Fibroblast of lung (primary cell): ENCODE data around the gene IL17B. TPM values are rescaled to one million over a fixed set of nuclear protein-coding genes. Genes with fewer than 3 reads are reported as not detected.

Experiments
- DNase-seq, 2 donors: peaks; one replicate each; pipeline versions ENCODE4 v3.0.0 to v3.0.0-alpha.2; 2010; ENCODE audit warnings: low read depth in 2 of 2
- H2AFZ ChIP-seq: 2 replicates; pipeline ENCODE4 v1.5.1; 2012; ENCODE audit warnings: low read length, control low read depth, inconsistent platforms
- H3K27ac ChIP-seq: 2 replicates; pipeline ENCODE4 v1.5.1; 2011; ENCODE audit warnings: low read length, control low read depth; ENCODE audit not compliant: insufficient read depth
- H3K27me3 ChIP-seq: 2 replicates; pipeline ENCODE4 v1.5.1; 2011; ENCODE audit warnings: mild to moderate bottlenecking, low read length; ENCODE audit not compliant: control insufficient read depth, insufficient read depth
- H3K36me3 ChIP-seq: 2 replicates; pipeline ENCODE4 v1.5.1; 2011; ENCODE audit warnings: low read length; ENCODE audit not compliant: control insufficient read depth, insufficient read depth
- H3K4me1 ChIP-seq: 2 replicates; pipeline ENCODE4 v1.5.1; 2011; ENCODE audit warnings: low read length; ENCODE audit not compliant: control insufficient read depth, insufficient read depth; ENCODE audit errors: extremely low read depth
- H3K4me2 ChIP-seq: 2 replicates; pipeline ENCODE4 v1.5.1; 2011; ENCODE audit warnings: low read length, control low read depth; ENCODE audit not compliant: insufficient read depth; ENCODE audit errors: extremely low read depth
- H3K4me3 ChIP-seq, 4 experiments: fragments of 200-600 bp in 1 of 4; sonication (generic) in 1 of 4; replicated peaks in 1 of 4; 2 replicates each; pipeline ENCODE4 v1.5.1; 2011 to 2016; ENCODE audit warnings: low read length in 4 of 4, low read depth in 3 of 4, mild to moderate bottlenecking in 3 of 4, control low read depth in 2 of 4, inconsistent platforms in 1 of 4, mixed read lengths in 1 of 4; ENCODE audit not compliant: insufficient read depth in 1 of 4; ENCODE audit errors: control extremely low read depth in 1 of 4
- H3K79me2 ChIP-seq: 2 replicates; pipeline ENCODE4 v1.5.1; 2012; ENCODE audit warnings: mild to moderate bottlenecking, low read length, inconsistent platforms; ENCODE audit not compliant: control insufficient read depth, insufficient read depth
- H3K9ac ChIP-seq: 2 replicates; pipeline ENCODE4 v1.5.1; 2011; ENCODE audit warnings: mild to moderate bottlenecking, low read length, control low read depth; ENCODE audit not compliant: insufficient read depth
- H3K9me3 ChIP-seq: 2 replicates; pipeline ENCODE4 v1.5.1; 2012; ENCODE audit warnings: low read depth, low read length; ENCODE audit not compliant: control insufficient read depth, insufficient read depth
- H4K20me1 ChIP-seq: 2 replicates; pipeline ENCODE4 v1.5.1; 2011; ENCODE audit warnings: low read length; ENCODE audit not compliant: control insufficient read depth, insufficient read depth; ENCODE audit errors: extremely low read depth
- EZH2 ChIP-seq: IDR thresholded peaks from 2 replicates; pipeline ENCODE4 v1.5.1; 2012; ENCODE audit warnings: low read length, control low read depth, mild to moderate bottlenecking; ENCODE audit errors: missing control alignments
- polyA plus RNA-seq, 2 donors: library from polyadenylated mRNA; depleted of rRNA in 1 of 2; stranded (reverse) in 1 of 2; unstranded in 1 of 2; fragments of >200 nt; gene quantifications; 2 replicates each; pipeline ENCODE4 v1.2.1, GENCODE V29; 2011 to 2012; ENCODE audit warnings: missing spikeins in 1 of 2
- total RNA-seq: library from RNA; depleted of rRNA; stranded (reverse); fragments of >200 nt; gene quantifications from 2 replicates; pipeline ENCODE4 v1.2.1, GENCODE V29; 2014
- TF ChIP-seq, protein P1 (sequence below), 2 donors: IDR thresholded peaks in 1 of 2; conservative IDR thresholded peaks in 1 of 2; 1 replicate in 1 of 2; 2 replicates in 1 of 2; pipeline ENCODE4 v1.5.1; 2011 to 2012; ENCODE audit warnings: low read length in 2 of 2, control low read depth in 1 of 2, inconsistent platforms in 1 of 2, low read depth in 1 of 2, mild to moderate bottlenecking in 1 of 2

Gene IL17B
- total and polyA plus RNA-seq, 2 donors (not counting 1 experiment from before 2014, with no cell fraction given): 0.34 TPM; not detected in 1

DNA sequence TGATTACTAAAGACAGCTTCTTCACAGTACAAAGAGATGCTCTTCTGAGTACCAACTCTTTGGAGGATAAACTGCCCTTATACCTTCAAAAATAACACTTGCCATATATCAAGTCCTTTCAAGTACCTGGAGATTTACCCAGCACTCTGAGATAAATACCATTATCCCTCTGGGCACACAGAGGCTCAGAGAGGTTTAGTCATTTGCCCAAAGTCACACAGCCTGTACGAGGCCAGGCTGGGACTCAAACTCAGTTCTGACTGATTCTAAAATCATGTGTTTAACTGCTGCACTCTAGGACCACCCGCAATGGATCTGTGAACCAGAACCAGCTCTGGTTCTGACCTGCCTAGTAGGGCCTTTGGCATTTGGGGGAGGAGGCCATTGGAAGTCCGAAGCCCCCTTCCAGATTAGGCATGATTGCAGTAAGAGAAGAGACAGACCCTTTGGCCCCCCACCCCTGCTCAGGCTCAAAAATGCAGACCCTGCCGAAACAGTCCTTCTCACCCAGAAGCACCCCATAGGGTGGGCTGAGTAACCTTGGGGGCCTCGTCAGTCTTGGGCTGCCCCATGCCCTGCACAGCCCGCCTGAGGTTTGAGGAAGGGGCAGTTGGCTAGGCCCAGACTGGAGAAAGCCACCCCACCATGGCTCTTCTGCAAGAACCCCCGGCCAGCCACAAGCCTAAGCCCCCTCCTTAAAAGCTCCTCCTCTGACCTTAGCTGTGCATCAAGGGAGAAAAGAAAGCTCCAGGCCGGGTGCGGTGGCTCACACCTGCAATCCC, 32.8 kb upstream of the IL17B start:
- Histone ChIP-seq H3K27ac (peak overlapping the region; percentile 90), H3K36me3 (peaks cover 8% of the 10 kb centered on the region), H3K4me2 (peak overlapping the region; percentile 49), H3K79me2 (peaks cover 94% of the 10 kb centered on the region), H3K27me3 (no peaks in the 10 kb centered on the region), H2AFZ (no peak overlapping the region), H3K4me1 (peaks cover 44% of the 10 kb centered on the region), H4K20me1 (no peaks in the 10 kb centered on the region), H3K9me3 (no peaks in the 10 kb centered on the region), H3K9ac (peak overlapping the region; percentile 26), H3K4me3 (peak overlapping the region in 3 of 4 experiments; percentile 2 to 95 (median 22))
- DNase-seq: no peak
- no peak for TF ChIP-seq EZH2
- TF ChIP-seq, protein P1, sequence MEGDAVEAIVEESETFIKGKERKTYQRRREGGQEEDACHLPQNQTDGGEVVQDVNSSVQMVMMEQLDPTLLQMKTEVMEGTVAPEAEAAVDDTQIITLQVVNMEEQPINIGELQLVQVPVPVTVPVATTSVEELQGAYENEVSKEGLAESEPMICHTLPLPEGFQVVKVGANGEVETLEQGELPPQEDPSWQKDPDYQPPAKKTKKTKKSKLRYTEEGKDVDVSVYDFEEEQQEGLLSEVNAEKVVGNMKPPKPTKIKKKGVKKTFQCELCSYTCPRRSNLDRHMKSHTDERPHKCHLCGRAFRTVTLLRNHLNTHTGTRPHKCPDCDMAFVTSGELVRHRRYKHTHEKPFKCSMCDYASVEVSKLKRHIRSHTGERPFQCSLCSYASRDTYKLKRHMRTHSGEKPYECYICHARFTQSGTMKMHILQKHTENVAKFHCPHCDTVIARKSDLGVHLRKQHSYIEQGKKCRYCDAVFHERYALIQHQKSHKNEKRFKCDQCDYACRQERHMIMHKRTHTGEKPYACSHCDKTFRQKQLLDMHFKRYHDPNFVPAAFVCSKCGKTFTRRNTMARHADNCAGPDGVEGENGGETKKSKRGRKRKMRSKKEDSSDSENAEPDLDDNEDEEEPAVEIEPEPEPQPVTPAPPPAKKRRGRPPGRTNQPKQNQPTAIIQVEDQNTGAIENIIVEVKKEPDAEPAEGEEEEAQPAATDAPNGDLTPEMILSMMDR (conservative IDR thresholded peaks at IDR 0.05 in 1 of 2, IDR thresholded peaks at IDR 0.05 in 1 of 2; ENCODE audit: low read depth in 1 of 2, low read length in 2 of 2): no peak

DNA sequence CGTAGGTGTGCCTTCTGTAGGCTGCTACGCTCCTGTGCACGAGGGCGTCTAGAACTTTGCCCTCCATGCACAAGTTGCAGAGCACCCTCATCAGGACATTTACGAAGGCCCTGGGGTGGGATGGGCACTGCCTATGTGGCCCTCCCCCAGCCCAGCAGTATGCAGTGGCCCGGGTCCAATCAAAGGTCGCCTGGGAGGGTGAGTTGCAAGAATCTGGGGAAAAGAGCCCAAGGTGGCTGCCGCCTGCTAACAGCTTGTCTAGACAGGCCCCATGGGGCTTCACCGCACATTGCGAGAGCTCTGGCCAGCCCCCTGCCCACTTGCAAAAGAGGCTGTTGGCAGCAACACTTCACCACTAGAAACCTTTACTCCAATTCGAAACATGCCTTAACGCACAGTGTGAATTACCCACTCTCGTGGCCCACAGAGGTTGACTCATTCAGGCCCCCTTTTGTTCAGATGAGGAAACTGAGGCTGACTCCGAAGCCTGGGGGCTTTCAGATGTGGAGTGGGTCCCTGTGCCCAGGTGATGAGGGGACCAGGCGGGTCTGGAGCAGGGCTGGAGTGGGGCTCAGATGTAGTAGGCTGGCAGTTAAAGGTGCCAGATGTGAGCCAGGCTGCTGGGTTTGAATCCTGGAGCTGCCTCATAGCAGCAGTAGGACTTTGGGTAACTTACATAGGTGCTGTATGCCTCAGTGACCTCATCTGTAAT, 31.8 kb upstream of the IL17B start:
- Histone ChIP-seq H3K27ac (peak overlapping the region; percentile 90), H3K4me1 (peaks cover 43% of the 10 kb centered on the region), H3K9ac (peak overlapping the region; percentile 35), H3K4me2 (peak overlapping the region; percentile 74), H3K9me3 (no peaks in the 10 kb centered on the region), H3K36me3 (peaks cover 6% of the 10 kb centered on the region), H2AFZ (no peak overlapping the region), H3K4me3 (peak overlapping the region in 3 of 4 experiments; percentile 86 to 95 (median 88)), H3K79me2 (peaks cover 88% of the 10 kb centered on the region), H4K20me1 (no peaks in the 10 kb centered on the region), H3K27me3 (no peaks in the 10 kb centered on the region)
- DNase-seq: peak in 1 of 2 donors; percentile 65
- no peak for TF ChIP-seq EZH2
- TF ChIP-seq, protein P1 (conservative IDR thresholded peaks at IDR 0.05 in 1 of 2, IDR thresholded peaks at IDR 0.05 in 1 of 2; ENCODE audit: low read depth in 1 of 2, low read length in 2 of 2): no peak

DNA sequence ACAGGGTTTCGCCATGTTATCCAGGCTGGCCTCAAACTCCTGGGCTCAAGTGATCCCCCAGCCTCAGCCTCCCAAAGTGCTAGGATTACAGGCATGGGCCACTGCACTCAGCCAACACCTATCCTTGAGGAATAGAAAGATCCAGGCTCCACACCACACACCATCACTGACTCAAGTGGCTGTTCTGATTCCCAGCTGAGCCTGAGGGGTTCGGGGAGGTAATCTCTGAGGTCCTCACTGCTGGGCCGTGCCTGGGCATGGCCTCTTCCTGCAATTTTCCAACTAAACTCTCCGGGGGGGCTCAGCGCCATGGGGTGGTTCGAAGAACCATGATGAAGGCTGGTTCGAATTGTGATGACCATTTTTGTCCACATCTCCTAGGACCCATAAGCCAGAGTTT, 31.0 kb upstream of the IL17B start:
- no peaks in the 10 kb centered on the region for H4K20me1 ChIP-seq
- H3K27ac ChIP-seq: peak overlapping the region; percentile 90
- H3K9ac ChIP-seq: peak overlapping the region; percentile 53
- H3K27me3 ChIP-seq: no peaks in the 10 kb centered on the region
- TF ChIP-seq, protein P1 (conservative IDR thresholded peaks at IDR 0.05 in 1 of 2, IDR thresholded peaks at IDR 0.05 in 1 of 2; ENCODE audit: low read depth in 1 of 2, low read length in 2 of 2): no peak
- no peak for TF ChIP-seq EZH2
- no peaks in the 10 kb centered on the region for H3K9me3 ChIP-seq
- peak overlapping the region; percentile 26 to 95 (median 87) for H3K4me3 ChIP-seq
- peak overlapping the region; percentile 74 for H3K4me2 ChIP-seq
- peaks cover 46% of the 10 kb centered on the region for H3K4me1 ChIP-seq
- H2AFZ ChIP-seq: no peak overlapping the region
- peaks cover 6% of the 10 kb centered on the region for H3K36me3 ChIP-seq
- peaks cover 83% of the 10 kb centered on the region for H3K79me2 ChIP-seq
- DNase-seq: no peak
